ENCODE data around the gene PIAS2. TPM values are rescaled to one million over a fixed set of nuclear protein-coding genes. Genes with fewer than 3 reads are reported as not detected.
A peak's percentile ranks its signal among the peaks of the same experiment; 100 is the strongest.

The PIAS2 gene
- total and polyA plus RNA-seq, 2 of the 13 experiments (the other 11 are each of a cell fraction or from before 2014, with no cell fraction given) = 12.2 to 12.7 TPM

GRCh38 chr18:46916551-46917107 lies 678 bp downstream of the PIAS2 start:
- no TSS peak for BruUV-seq (replicated peaks)
- FAIRE-seq = no peak
- Histone ChIP-seq H3K9ac (ENCODE audit: insufficient read depth, low read depth, low read length) (peak overlapping the region; percentile 79), H3K79me2 (ENCODE audit: insufficient read depth, low read length) (peaks cover 51% of the 10 kb centered on the region), H3K27me3 (ENCODE audit: control insufficient read depth in 1 of 2, insufficient read depth in 2 of 2, low read length in 2 of 2) (no peaks in the 10 kb centered on the region; a peak in 1 of 5 replicates), H2AFZ (ENCODE audit: low read length) (peak overlapping the region; percentile 89), H3K4me3 (replicated peaks in 1 of 3; ENCODE audit: insufficient read depth in 1 of 3, low read depth in 2 of 3, low read length in 3 of 3) (peak overlapping the region; percentile 80 to 91 (median 87)), H3K27ac (ENCODE audit: extremely low read length, insufficient read depth, low read length) (peak overlapping the region; percentile 61), H3K9me3 (ENCODE audit: low read length) (no peaks in the 10 kb centered on the region), H4K20me1 (ENCODE audit: insufficient read depth, low read length) (peaks cover 3% of the 10 kb centered on the region; the same call in 1 of the 2 replicates), H3K4me1 (ENCODE audit: insufficient read depth, low read length) (peaks cover 39% of the 10 kb centered on the region), H3K36me3 (replicated peaks in 1 of 2; ENCODE audit: control insufficient read depth in 1 of 2, insufficient read depth in 2 of 2, low read length in 2 of 2) (no peaks in the 10 kb centered on the region), H3K4me2 (ENCODE audit: low read depth, low read length) (peak overlapping the region; percentile 82)
- POLR2A ChIA-PET = interaction anchor here (0.6 to 1.2 kb wide), 4 partner anchors 23 to 1623 kb away, joined by 3 to 5 read pairs (median 4); no protein-coding TSS in a partner anchor
- WGBS (ENCODE audit: low lambda C conversion rate) = 0% methylated on average over 6 of the region's 21 CpGs
- intact Hi-C loops (cut with micrococcal nuclease; ENCODE audit: unreplicated experiment) (no loop called here), in situ Hi-C loops (cut with HindIII; ENCODE audit: extremely low pct_ligation_motif_present, low pct_unique_long_range_greater_than_20kb) (no loop called here)
- DNase-seq (ENCODE audit: low spot score) = peak; percentile 17
- CTCF ChIA-PET (ENCODE audit: low intra/inter-chr PET ratio, low total read pairs) = no interaction called here
- peak; percentile 39 for ATAC-seq
- TF ChIP-seq HDAC1 (CRISPR knock-in tag; IDR thresholded peaks at IDR 0.05) = 0 out of 2 replicates have a peak, but pooled peaks have one; percentile 0
- TF ChIP-seq ZSCAN21 (CRISPR knock-in tag; IDR thresholded peaks at IDR 0.05; ENCODE audit: borderline replicate concordance) = 0 out of 2 replicates have a peak, but pooled peaks have one; percentile 9
- TF ChIP-seq PRDM4 (CRISPR knock-in tag; IDR thresholded peaks at IDR 0.05; ENCODE audit: borderline replicate concordance) = no peak
- no peak for TF ChIP-seq BHLHE40 (IDR thresholded peaks at IDR 0.05; ENCODE audit: low read length)
- 0 out of 2 replicates have a peak, but pooled peaks have one; percentile 5 for TF ChIP-seq ZNF564 (CRISPR knock-in tag; IDR thresholded peaks at IDR 0.05)
- no peak for TF ChIP-seq ZNF138 (CRISPR knock-in tag; IDR thresholded peaks at IDR 0.05; ENCODE audit: low read depth)
- TF ChIP-seq KMT2B (CRISPR knock-in tag; IDR thresholded peaks at IDR 0.05) = 0 out of 2 replicates have a peak, but pooled peaks have one; percentile 3
- peak; percentile 13; the same call in 1 of the 2 replicates for TF ChIP-seq ZBTB40 (IDR thresholded peaks at IDR 0.05)
- no peak for TF ChIP-seq ZBTB40 (CRISPR knock-in tag; IDR thresholded peaks at IDR 0.05)
- no peak for TF ChIP-seq ZSCAN30 (CRISPR knock-in tag; IDR thresholded peaks at IDR 0.05)
- 0 out of 2 replicates have a peak, but pooled peaks have one; percentile 7 for TF ChIP-seq SPEN (CRISPR knock-in tag; IDR thresholded peaks at IDR 0.05; ENCODE audit: low read depth)
- 0 out of 2 replicates have a peak, but pooled peaks have one; percentile 42 for TF ChIP-seq ZNF317 (CRISPR knock-in tag; IDR thresholded peaks at IDR 0.05)
- TF ChIP-seq MYC (CRISPR knock-in tag; IDR thresholded peaks at IDR 0.05; ENCODE audit: borderline replicate concordance) = 0 out of 2 replicates have a peak, but pooled peaks have one; percentile 0
